ENCODE data around the gene RPS21.

The RPS21 gene

DNA sequence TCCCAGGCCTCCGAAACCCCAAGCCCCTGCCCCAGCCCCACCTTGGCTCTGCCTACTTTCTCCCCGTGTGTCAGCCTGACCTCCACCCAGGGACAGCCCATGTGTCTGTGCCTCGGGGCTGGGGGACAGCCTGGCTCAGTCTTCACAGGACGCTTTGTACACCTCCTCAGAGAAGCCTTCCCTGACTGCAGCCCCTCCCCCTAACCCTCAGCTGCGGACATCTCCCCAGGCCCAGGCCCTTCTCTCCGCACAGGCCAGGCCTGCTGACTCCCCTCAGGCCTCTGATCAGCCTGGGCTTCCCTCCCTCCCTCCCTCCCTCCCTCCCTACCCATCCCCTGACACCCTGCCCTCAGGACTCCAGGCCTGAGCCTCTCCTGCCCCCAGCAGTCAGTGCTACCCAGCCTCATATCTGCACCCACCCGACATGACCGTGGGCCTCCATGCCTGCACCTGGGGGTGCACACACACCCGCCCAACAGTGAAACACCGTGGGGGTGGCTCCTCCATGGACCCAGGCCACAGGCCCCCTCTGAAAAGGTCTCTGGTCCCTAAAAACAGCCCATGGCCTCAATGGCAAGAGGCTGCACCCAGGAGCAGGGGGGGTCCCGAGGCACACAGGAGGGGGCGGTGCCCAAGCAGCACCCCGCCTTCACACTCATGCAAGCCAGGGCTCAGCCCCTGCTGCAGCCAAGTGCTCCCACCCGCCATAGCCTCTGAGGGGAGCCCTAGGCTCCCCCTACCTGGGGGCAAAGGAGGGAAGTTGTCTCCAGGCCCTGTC, 32.7 kb upstream of the RPS21 start:
- no peak for DNase-seq (ENCODE audit: low spot score)

DNA sequence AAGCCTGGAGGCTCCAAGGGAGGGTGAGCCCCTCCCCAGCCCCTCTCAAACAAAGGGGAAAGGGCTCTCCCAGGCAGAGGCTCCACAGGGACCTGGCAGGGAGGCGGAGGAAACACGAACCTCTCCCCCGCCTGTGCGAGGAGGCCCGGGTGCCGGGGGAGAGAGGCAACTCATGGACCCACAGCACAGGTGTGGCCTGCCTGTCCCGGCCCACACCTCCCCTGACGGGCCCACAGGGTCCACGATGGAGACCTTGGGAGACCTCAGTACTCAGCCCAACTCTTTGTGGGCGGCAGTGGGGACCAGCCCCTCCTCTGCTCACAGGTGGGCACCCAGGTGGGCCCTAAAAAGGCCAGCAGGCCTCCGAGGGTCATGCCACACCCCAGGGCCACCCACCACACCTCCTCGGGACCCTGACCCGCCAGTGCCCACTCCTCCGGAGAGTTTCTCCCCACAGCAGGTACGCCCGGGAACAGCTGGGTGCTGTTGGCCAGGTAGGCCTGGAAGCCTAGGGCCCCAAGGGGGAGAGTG, 32.0 kb upstream of the RPS21 start:
- DNase-seq (ENCODE audit: low spot score), result no peak

DNA sequence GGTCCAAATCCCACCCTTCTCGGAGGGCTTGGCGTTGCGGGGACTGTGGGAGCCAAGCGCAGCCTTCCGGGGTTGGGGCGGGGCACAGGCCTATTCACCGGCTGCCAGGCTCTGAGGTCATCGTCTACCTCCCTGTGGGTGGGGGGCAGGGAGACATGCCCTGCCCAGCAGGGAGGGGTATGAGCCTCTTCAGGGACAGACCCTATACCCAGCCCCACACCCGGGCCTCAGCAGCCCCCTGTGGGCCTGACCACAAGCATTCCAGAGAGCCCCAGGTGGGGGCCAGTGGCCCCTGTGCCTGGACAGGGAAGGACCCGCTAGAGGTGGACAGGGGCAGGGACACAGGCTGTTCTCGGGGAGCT, 31.4 kb upstream of the RPS21 start:
- DNase-seq (ENCODE audit: low spot score), result no peak

DNA sequence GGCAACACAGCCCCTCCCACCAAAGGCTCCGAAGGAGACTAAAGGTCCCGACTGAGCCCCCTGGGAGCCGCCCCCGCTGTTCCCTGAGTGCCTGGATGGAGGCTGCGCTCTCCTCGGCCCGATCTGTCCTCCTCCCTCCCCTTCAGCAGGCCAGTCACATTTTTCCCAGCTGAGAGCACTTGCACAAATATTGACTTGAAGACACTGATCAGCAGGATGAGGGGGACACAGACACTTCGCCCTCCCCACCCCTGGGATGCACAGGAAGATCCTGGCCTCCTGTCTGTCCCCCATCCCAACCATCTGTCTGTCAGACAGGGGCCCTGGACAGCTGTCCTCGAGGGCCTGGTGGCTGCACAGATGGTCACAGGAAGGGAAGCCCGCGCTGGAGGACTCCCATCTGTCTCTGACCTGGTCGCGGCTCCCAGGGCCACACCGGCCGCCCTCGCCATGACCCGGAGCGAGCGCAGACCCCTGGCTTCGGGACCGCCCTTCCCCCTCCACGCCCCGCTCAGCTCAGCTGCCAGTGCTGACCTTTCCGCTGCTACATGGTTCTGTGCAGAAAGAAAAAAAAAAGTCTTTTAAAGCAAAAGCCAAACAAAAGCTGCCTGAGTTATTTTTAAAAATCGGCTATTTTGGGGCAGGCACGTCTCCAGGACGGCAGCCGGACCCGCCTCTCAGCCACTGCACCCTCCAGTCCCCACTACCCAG, 30.9 kb upstream of the RPS21 start:
- DNase-seq (ENCODE audit: low spot score), result no peak

DNA sequence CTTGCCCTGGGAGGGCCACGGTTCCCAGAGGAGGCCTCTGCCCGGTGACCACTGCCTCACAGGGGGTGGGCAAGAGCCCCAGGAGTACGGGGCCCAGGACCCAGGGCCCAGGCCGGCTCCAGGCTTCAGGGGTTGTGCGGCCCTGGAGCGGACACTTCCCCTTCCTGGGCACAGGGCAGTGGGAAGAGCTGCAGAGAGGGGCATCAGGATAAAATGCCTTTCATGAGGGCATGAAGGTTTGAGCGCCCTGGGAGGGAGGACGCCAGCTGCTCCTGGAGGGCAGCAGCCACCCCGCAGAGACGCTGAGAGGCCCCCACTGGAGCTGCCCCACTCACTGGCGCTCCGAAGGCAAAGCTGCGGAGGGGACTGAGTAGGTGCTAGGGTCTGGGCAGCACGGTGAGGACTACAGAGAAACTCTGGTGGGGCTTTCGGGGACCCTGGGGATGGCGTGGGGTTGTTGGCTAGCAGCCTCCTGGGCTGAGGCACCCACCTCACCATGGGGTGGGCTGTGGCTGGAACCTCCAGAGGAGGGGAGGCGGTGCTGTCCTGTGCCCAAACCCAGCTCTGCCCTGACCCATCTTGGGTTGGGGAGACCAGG, 30.2 kb upstream of the RPS21 start:
- no peak for DNase-seq (ENCODE audit: low spot score)

DNA sequence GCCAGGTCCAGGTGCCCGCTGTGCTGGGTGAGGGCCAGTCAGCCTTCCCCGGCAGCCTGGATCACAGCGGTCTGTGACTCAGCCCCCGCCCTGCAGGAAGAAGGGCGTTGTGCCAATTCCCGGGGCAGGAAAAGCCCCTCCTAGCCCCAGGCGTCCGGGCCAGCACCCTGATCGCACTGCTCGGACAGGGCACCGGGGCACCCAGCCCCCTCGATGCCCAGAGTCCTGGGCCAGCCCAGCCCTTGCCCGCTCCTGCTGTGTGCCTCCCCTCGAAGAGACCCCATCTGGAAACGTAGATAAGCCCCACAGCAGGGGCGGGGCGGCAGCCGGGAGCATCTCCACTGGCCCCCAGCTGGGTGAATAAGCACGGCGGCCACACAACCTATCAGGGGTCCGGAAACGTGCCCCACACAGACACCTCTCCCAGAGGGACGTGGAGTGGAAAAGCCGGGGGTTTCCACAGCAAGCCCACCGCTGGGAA, 29.7 kb upstream of the RPS21 start:
- peak; percentile 87 for DNase-seq (ENCODE audit: low spot score)

DNA sequence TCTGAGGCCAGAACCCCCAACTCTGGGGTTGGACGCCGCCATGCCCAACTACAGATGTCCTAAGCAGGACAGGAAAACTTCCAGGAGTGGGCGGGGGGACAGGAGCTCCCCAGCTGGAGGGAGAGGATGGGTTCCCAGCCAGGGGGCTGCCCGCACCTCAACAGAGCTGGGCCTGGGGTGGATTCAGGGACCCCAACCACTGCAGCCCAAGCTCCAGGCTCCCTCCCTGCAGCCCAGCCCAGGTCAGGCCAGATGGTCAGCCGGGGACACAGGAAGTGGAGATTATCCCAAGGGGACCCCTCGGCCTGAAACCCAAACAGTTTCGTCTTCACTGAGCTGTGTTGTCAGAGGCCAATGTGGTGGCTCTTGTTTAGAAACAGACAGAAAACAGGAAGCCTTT, 29.2 kb upstream of the RPS21 start:
- DNase-seq (ENCODE audit: low spot score), result no peak

DNA sequence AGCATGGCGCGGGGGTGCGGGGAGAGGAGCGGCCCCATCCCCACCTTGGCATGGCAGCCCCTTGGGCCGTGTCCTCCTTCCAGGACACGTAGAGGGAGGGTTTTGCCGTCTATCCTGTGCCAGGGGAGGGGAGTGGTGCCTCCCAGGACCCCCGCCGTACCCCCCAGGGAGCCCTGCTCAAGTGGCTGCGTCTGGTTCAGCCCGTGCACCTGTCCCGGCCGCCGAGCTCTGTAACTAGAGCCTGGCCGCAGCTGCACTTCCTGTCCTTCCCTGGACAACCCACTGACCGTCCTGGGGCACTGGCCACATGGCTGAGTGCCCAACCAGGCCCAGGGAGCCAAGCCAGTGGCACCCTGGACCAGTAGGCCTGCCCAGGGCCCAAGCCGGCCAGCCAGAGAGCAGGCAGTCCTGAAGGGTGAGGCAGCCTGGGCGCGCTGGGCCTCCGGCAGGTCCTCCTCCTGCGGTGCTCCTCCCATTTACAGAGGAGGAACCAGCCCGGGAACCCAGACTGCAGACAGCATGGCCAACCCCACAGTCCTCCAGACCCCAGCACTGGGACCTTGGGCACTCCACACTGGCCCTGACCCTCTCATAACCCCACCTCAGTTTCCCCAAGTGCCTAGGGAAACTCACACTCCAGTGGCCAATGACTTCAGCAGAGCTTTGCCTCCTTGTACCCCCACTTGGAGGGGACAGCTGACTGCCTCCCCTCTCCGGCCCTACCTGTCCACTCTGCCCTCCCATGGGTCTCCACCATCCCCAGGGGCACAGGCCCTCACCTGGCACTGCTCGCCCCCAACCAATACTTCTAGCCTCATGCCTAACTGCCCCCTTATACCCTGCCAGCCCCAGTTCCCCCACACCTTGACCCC, 28.5 kb upstream of the RPS21 start:
- peak; percentile 56 for DNase-seq (ENCODE audit: low spot score)

DNA sequence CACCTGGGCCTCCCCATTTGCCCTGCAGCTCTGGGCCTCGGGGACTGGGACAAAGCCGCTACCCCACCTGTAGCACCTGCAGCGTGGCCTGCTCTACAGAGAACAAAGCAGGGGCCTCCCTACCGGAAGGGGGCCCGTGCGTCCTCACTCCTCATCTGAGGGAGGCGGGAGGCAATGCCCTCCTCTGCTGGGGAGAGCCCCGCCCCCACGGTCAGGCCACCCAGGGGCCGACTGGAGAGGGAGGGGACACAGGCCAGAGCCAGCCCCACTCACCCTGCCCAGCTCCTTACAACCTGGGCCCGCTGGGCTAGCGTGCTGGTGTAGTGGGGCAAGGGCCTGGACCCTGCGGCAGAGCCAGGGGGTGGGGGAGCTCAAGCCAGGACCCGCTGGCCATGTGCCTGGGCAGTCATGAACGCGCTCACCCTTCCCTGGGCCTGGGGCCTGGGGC, 27.8 kb upstream of the RPS21 start:
- DNase-seq (ENCODE audit: low spot score), result no peak

DNA sequence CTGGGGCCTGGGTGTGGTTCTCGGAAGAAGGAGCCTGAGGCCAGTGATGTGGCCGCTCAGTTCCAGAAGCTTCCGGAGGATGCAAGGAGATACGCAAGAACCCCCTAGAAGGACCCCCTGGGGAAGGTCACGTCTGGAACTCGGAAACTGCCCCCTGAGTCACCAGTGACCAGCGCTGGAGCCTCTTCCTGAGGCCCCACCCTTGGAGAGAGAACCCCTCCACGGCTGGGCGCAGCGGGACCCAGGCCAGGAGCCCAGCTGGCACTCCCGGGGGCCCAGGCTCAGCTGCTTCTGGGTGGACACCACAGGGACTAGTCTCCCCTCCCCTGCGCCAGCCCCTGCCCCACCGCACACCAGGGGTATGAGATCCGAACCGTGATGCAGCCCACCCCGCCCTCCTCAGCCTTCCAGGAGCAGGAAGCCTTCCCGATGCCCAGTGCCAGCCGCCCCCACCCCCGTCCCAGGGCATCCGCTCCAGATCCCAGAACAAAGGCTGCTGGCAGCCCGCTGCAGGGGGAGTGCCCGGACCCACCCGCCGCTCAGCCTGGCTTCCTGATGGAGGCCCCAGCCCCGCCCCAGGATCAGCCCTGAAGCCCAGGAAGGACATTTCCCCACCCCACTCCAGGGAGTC, 27.3 kb upstream of the RPS21 start:
- DNase-seq (ENCODE audit: low spot score), result no peak

DNA sequence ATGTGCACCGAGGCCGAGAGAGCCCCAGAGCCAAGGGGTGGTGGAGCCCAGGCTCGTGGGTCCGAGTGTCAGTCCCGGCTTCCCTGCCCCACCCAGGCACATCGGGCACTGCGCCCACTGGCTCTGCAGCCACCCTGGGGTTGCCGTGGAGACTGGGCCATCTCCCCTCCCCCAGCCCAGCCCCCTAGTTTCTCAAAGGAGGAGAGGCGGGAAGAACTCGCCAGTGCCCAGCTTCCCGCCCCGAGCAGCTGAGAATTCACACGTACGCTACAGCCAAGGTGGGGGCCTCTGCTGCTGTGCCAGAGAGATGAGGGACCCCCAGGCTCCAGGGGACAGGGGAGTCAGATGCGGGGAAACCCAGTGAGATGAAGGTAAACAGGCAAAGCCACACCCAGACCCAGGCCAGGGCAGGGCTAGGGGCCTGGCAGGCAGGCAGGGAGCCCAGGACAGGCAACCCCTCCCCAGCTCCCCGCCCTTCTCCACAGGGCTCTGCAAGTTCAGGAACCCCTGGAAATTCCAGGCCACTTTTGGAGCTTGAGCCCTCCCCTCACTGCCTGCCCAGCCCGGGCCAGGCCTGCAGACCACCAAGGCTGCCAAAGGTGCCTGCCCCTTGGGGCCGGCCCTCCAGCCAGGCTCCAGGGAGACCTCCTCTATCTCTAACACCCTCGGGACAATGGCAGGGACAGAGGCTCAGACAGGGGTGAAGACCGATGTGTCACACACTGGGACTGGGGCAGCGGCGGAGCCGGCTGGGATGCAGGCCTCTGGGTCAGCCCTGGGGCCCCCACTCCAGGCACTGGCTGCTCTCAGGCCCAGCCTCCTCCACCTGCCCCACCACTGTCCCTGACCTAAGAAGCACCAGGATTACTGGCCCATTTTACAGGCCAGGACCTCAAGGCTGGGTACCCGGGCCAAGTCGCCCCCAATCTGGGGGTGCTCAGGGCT, 25.8 kb upstream of the RPS21 start:
- no peak for DNase-seq (ENCODE audit: low spot score)

DNA sequence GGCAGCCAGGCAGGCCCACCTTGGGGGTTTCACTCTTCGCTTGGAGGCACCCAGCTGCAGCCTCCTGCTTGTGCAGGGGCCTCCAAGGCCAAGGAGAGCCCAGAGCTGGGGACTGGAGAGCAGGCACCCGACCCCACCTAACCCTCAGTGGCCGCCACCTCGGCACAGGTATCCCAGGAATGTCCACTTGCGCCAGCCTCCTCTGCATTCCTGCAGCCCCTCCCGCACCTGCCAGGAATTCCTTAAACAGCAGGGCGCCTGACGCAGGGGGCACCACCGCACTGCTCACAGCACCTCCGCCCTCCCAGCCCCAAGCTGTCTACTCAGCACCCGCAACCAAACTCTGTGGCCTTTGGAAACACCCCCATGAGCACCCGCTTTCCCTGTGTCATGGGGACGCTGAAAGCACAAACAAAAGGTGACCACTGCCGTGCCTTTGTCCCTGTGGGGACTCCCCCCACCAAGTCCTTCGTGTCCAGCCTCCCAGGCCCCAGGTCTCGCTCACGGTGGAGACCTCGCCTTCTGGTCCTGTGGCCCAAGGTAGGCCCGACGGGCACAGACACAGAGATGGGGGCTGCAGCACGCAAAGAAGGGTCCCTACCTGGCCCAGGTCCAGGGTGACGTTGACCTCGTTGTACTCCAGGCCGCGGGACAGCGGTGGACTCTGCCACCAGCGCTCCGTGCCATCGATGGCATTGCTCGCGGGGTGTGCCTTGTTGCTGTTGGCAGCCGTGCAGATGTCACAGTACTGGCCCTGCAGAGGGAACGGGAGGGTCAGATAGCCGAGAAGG, 24.9 kb upstream of the RPS21 start:
- no peak for DNase-seq (ENCODE audit: low spot score)

DNA sequence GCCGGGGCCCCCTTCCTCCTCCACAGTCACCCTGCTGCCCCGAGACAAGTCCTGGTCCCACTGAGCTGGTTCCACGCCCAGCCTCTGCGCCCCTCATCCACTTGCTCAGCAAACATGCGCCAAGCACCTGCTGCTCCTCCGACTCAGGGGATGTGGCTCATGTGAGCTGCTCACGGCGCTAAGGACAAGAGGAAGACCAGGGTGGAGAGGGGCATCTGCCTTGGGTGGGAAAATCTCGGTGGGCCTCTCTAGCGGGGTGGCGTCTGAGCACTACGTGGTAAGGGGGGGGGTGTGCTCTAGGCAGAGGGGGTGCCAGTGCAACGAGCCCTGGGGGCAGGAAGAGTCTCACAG, 24.3 kb upstream of the RPS21 start:
- no peak for DNase-seq (ENCODE audit: low spot score)

DNA sequence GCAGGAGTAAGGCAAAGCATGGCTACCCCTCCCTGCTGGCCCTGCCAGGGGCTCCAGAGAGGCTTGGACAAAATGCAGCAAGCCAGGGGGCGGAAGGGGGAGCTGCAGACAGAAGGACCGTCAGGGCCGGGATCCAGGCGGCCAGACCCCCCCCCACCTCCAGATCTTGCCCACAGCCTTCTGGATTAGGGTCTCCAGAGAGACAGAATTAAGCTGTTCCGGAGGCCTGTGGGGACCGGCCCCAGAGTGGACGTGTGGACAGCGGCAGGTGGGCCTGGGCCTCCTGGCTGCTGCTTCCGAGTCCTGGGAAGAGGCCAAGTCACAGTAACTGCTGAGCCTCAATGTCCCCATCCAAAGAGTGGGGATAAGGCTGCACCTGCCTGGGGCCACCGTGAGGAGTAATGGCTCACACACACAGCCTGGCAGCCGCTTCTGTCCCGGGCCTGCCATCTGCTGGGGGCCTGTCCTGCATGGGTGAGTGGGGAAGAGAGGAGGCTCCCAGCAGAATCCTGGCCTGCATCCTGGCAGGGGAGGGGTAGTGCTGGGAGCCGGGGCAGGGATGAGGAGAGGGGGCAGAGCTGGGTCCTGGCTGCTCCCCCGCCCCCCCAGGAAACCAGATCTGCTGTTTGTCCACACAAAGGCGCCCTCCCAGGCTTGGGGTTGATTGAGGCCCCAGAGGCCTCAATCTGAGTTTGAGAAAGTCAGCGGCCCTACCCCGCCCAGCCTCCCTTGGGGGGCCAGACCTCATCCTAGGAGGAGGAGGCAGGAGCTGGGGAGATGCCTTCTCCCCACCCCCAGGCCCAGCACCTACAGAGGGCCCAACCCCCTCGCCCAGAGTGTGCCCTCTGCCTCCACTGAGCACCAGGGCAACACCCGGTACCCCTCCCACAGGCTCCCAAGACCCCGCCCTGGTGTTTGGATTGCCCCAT, 23.6 kb upstream of the RPS21 start:
- DNase-seq (ENCODE audit: low spot score), result no peak

DNA sequence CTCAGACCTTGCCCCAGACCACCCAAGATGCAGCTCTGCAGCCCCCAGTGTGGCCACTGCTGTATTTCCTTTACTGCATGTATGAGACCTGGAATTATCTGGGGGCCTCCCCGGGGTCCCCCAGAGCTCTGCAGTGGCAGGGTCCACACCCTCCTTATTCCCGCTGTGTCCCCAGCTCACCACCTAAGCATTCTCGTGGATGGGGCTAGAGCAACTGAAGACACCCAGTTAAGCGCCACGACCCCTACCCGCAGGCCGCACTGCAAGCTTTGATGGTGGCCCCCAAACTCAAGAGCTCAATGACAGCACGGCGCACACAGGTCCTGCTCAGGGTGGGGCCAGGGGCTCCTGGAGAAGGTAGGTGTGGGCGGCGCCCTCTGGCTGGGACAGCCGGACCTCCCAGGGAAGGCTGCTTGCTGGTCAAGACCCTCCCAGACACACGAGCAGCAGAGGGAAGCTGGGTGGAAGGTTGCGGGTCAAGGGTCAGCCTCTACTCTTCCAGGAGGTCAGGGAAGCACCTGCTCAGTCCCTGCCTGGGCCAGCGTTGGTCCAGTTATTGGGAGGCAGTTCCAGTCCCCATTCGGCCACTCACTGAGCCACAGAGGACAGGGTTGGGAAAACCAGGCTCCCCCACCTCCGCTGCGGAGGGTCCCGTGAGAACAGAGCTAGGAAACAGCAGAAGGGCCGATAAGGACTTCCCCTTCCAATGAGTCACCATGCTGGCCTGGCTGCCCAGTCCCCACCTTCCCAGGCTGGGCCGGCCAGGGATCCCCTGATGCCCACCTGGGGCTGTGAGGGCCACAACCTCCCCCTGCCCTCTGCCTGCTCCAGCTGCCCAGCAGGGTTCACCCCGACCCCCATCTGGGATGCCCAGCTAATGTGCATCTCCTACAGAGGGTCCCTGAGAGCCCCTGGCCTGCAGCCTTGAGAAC, 22.7 kb upstream of the RPS21 start:
- no peak for DNase-seq (ENCODE audit: low spot score)

DNA sequence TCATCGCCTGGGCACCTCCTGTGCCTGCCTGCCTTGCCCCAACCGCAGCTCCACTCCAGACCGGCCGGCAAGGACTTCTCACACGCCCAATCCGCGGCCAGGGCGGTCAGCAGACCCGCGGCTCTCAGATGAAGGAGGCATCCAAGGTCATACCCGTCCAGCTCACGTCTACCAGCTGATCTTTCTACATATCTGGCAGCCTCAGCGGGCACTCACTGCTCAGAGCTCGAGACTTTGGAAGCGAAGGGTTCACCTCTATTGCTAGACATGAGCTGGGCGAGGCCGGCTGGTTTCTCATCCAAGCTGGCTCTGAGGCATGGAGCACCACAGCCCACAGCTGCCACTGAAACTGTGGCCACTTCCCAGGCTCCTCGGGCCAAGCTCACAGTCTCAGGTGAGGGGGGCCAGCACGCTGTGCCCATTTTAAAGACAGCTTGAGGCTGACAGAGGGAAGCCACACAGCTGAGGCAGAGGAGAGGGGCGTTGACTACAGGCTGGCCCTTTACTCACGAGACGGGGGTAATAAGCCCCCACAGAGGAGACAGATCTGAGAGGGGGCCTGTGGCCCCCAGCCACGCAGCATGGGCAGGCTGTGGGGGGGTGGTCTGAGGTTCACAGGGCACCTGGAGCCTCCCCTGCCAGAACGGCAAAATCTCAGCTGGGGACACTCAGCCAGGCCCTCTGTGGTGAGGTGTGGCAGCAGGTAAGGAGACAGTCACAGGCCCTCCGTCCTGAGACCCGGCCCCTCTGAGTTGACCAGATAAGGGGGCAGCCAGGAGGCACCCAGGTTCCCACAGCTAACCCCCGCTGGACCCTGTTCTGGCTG, 21.8 kb upstream of the RPS21 start:
- no peak for DNase-seq (ENCODE audit: low spot score)
